GM18498 (cell line): ENCODE results near the gene GRB10.

Experiments used
- ATAC-seq: cut with Tn5 transposase; IDR thresholded peaks from one replicate; pipeline ENCODE4 v1.9.1; 2021; ENCODE audit warnings: mild to moderate bottlenecking, moderate library complexity; ENCODE audit not compliant: unreplicated experiment

The GRB10 gene

GRCh38 chr7:50803359-50804337, 21.0 kb upstream of the GRB10 start:
- no peak for ATAC-seq

GRCh38 chr7:50801907-50802306, 19.2 kb upstream of the GRB10 start:
- ATAC-seq, result no peak

GRCh38 chr7:50799873-50800272, 17.2 kb upstream of the GRB10 start:
- ATAC-seq, result no peak

GRCh38 chr7:50798126-50798525, 15.4 kb upstream of the GRB10 start:
- ATAC-seq, result no peak

- no peak for ATAC-seq
These were observed 13.1 kb upstream of the GRB10 start for GRCh38 chr7:50795831-50796230.

- ATAC-seq, result no peak
These were observed 12.6 kb upstream of the GRB10 start for GRCh38 chr7:50795253-50795652.

- ATAC-seq, result no peak
These were observed 11.4 kb upstream of the GRB10 start for GRCh38 chr7:50793947-50794570.

GRCh38 chr7:50793120-50793946, 10.6 kb upstream of the GRB10 start:
- no peak for ATAC-seq

GRCh38 chr7:50792342-50793119, 9.8 kb upstream of the GRB10 start:
- ATAC-seq, result no peak

GRCh38 chr7:50791938-50792341, 9.2 kb upstream of the GRB10 start:
- ATAC-seq, result no peak

- ATAC-seq, result no peak
These were observed 8.8 kb upstream of the GRB10 start for GRCh38 chr7:50791363-50791937.

- no peak for ATAC-seq
These were observed 7.7 kb upstream of the GRB10 start for GRCh38 chr7:50790381-50790780.

- no peak for ATAC-seq
These were observed 5.7 kb upstream of the GRB10 start for GRCh38 chr7:50788382-50788781.

GRCh38 chr7:50787825-50788224, 5.1 kb upstream of the GRB10 start:
- ATAC-seq, result no peak

GRCh38 chr7:50785346-50785745, 2.6 kb upstream of the GRB10 start:
- no peak for ATAC-seq

- no peak for ATAC-seq
These were observed 1.3 kb upstream of the GRB10 start for GRCh38 chr7:50783801-50784507.

- no peak for ATAC-seq
These were observed 607 bp upstream of the GRB10 start for GRCh38 chr7:50783303-50783702.

GRCh38 chr7:50781381-50782293, 1.1 kb downstream of the GRB10 start:
- ATAC-seq, result no peak

GRCh38 chr7:50780436-50780835, 2.3 kb downstream of the GRB10 start:
- ATAC-seq, result no peak
